Subcutaneous adipose tissue (tissue), 4 donors: ENCODE measurements around the gene CIBAR2. TPM values are rescaled to one million over a fixed set of nuclear protein-coding genes. Genes with fewer than 3 reads are reported as not detected.

Source experiments
- CTCF ChIP-seq: fragments of 450-650 bp; IDR thresholded peaks from one replicate; pipeline ENCODE4 v1.5.1; 2016; ENCODE audit warnings: low read depth, mild to moderate bottlenecking, control low read depth, antibody characterized with exemption, moderate library complexity
- total RNA-seq, 4 donors: library from RNA; depleted of rRNA; stranded (reverse); fragments of >200 nt; gene quantifications; one replicate each; pipeline ENCODE4 v1.1.0, GENCODE V29; 2016

CIBAR2 gene
- total RNA-seq, 4 donors from 2014 or later: not detected

GRCh38 chr16:85125570-85126393 is 13.5 kb upstream of the CIBAR2 start:
- TF ChIP-seq CTCF: no peak

GRCh38 chr16:85124636-85125346 is 12.5 kb upstream of the CIBAR2 start:
- no peak for TF ChIP-seq CTCF

GRCh38 chr16:85123891-85124635 is 11.8 kb upstream of the CIBAR2 start:
- TF ChIP-seq CTCF: no peak

- TF ChIP-seq CTCF: no peak
Observed at GRCh38 chr16:85120006-85120340, 7.7 kb upstream of the CIBAR2 start.

- TF ChIP-seq CTCF: no peak
Observed at GRCh38 chr16:85117418-85117817, 5.1 kb upstream of the CIBAR2 start.

GRCh38 chr16:85114909-85115567 is 2.8 kb upstream of the CIBAR2 start:
- TF ChIP-seq CTCF: no peak

GRCh38 chr16:85113913-85114312 is 1.6 kb upstream of the CIBAR2 start:
- no peak for TF ChIP-seq CTCF
